C1 segment of cervical spinal cord (tissue), 14 donors: Measurements from ENCODE around the gene ATP9A.
"Not testable (repeated sequence)": the region's sequence is repeated elsewhere in the genome, so short reads cannot be mapped to it uniquely, and the experiment has no call there.

Source experiments
- DNase-seq, 14 donors: peaks; one replicate each; lab custom pipeline; 2025; lab: John Stamatoyannopoulos, UW

ATP9A gene

GRCh38 chr20:51696304-51697071 is 71.7 kb downstream of the ATP9A start:
- no peak for DNase-seq

DNA sequence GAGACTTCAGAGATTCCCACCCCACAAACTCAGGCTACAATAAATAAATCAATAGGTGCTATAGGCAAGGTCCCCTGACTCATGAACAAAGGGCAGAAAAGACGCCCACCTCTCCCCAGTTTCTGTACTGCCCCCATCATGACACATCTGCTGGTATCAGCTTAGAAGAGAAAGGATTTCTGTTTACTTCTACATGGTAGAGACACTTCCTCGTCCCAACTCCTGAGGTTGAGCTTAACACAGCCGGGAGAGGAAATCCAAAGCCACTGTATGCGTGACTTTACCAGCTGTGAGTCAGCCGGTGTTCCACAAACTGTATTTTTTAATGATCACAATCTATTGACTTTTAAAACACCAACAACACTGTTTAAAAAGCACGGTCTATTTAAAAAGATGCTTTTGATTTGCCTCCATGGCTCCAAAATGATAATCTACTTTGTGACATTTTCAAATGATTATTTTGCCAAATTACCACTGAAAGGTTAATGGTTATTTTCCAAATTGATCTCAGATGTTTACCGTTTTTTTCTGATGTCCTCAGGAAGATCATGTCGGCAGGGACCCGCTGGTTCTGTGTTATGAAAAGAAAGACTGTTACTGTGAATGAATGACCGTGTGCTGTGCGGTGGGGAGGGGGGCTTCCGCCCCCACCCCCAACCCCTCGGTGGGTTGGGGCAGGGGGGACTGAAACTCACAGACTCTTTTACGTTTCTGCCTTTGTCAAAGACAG is 72.5 kb downstream of the ATP9A start:
- no peak for DNase-seq

GRCh38 chr20:51692806-51693400 is 75.3 kb downstream of the ATP9A start:
- no peak for DNase-seq

GRCh38 chr20:51691703-51692102 is 76.5 kb downstream of the ATP9A start:
- DNase-seq = no peak

DNA sequence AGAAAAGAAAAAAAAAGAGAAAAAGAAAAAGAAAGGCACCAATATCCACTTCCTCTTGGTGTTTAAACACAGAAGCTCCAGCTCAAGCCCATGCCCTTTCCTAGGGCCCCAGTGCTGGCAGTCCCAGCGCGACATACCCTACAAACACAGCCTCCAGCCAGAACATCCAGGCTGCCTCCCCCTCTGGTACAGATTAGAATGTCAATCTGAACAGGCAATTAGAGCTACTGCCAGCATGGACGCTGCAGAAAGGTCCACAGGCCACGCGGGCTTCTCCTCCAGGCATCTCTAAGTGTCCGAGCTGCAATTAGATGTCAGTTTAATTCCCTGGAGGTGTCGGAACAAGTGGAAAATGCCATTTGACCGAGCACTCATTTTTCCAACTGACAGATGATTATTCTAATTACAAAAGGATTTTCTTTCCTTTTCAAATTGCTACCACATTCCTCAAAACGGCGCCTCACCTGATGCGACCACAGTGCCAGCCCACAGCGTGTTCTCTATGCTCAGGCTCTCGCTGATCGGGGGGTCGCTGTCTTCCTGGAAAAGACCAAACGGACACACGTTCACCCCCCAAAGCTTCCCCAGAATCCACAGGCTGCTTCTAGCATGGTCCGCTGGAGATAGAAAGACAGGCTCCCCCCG is 79.5 kb downstream of the ATP9A start:
- peak in 1 of 14 donors; percentile 36 for DNase-seq

GRCh38 chr20:51687630-51688029 is 80.6 kb downstream of the ATP9A start:
- no peak for DNase-seq

DNA sequence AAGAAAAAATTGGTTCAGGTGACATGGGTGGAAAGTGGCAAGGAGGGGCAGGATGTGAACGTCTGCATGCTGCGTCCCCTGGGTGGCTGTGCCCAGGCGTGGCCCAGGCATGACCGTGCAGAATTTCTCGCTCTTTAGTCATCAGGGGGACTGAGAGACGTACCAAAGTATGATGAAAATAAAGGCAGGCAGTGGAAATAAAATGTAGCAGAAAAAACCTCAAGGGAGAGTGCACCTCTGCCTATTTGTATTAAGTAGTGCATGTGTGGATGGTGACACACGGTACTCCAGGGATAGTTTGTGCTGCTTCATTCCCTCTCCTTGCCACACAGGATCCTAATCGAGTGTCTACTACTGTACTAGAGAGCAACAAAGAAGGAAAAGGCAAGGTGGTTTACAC is 81.1 kb downstream of the ATP9A start:
- no peak for DNase-seq

DNA sequence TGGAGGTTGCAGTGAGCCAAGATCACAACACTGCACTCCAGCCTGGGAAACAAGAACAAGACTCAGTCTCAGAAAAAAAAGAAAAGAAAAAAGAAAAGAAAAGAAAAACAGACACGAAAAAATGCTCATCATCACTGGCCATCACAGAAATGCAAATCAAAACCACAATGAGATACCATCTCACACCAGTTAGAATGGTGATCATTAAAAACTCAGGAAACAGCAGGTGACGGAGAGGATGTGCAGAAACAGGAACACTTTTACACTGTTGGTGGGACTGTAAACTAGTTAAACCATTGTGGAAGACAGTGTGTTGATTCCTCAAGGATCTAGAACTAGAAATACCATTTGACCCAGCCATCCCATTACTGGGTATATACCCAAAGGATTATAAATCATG is 82.7 kb downstream of the ATP9A start:
- not testable (repeated sequence) for DNase-seq

GRCh38 chr20:51680067-51680749 is 88.0 kb downstream of the ATP9A start:
- peak in 1 of 14 donors; percentile 50 for DNase-seq

- DNase-seq = no peak
Measured at GRCh38 chr20:51679254-51679921, 88.8 kb downstream of the ATP9A start.

DNA sequence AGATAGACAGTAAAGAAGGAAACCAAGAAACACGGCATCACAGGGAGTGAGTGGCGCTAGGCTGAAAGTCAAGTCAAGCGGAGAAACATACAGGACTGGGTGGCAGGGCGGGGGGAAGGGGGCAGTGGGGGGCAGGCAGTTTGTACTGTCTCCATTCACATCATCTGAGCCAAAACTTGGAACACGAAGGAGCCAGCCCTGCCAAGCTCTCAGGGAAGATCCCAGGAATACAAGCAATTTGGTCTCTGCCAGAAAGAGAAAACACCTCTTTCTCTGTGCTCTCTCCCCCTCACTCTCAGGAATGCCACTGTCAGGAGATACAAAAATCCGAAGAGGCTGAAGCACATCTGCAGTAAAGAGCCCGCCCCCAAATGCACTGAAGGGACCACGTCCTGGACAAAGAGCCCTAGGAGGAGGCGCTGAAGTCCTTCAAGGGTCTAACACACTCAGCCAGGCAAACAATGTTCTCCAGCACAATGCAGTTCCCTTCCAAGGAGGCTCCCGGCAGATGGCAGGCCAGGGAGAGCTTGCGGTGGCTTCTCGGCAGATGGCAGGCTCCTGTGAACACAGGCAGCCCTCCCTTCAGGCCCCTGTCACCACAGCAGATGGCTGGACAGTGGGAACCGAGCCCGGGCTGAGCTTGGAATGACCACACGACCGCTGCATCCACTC is 90.0 kb downstream of the ATP9A start:
- peak; percentile 15 to 97 (median 57) for DNase-seq

- DNase-seq = no peak
Measured at GRCh38 chr20:51668947-51669346, 99.2 kb downstream of the ATP9A start.

DNA sequence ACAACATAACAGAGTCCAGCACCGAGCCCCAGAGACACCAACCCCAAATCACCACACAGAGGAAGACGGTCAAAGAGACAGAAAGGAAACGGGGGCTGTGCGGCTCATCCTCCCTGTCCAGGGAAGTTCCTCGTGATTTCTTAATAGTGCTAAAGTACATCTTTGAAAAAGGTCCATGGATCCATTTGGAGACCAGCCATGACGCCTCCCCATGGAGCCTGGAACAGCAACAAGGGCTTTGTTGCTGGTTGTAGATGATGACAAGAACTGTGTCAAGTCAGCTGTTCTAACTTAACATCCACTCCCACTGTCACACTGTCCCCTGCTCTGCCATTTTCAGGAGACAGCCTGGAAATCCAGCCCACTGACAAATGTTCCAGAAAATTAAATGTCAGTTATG is 99.7 kb downstream of the ATP9A start:
- DNase-seq = peak in 1 of 14 donors; percentile 27

DNA sequence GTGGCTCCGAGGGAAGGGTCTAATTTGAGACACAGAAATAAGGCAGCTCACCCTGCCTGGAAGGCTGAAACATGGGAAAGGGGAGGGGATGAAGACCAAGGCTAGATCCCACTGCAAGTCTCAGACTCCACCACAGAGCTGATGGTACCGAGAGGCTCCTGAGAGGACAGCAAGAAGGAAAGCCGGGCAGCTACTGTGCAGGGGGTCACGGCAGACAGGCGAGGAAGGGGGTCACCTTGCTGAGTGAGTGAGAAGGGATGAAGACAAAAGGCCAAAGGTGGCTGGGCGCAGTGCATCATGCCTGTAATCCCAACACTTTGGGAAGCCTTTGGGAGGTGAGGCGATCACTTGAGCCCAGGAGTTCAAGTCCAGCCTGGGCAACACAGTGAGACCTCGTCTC is 100.7 kb downstream of the ATP9A start:
- no peak for DNase-seq

- DNase-seq = no peak
Measured at GRCh38 chr20:51667002-51667408, 101.2 kb downstream of the ATP9A start.

DNA sequence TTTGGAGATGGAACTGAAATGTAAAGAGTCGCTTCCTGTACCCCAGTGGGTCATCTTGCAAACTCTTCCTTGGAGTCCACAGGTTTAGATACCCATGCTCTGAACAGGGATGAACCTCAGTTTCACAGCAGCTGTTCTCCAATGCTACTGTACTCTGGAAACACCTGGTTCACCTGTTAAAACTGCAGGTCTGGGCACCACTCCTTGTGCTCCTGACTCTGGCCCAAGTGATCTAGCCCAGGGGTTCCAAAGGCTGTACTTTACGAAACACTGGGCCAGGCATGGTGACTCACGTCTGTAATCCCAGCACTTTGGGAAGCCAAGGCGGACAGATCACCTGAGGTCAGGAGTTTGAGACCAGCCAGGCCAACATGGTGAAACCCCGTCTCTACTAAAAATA is 102.1 kb downstream of the ATP9A start:
- no peak for DNase-seq

GRCh38 chr20:51665543-51666118 is 102.6 kb downstream of the ATP9A start:
- DNase-seq = no peak

DNA sequence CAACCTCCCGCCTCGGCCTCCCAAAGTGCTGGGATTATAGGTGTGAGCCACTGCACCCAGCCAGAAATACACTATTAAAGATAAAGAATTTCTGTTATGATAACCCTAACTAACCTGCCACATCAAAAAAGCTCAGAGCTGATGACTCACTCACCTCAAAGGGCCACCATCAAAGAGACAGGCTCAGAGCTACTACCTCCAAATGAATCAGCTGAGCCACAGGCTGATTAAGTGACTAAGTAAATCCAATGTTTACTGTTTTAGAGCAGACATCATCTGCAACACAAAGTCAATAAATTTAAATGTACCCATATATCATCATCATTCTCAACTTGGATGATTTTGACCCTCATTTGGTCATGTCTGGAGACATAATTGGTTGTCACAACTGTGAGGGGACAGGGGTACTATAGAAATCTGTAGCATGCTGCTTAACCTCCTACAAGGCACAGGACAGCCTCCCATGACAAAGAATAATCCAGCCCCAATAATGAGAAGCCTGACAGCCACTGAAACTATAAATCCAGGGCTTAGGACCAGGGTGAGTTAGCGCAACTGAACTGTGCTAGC is 106.5 kb downstream of the ATP9A start:
- DNase-seq = no peak

- no peak for DNase-seq
Measured at GRCh38 chr20:51660672-51661608, 107.2 kb downstream of the ATP9A start.
